Progenitor cell of endocrine pancreas (in vitro differentiated cells): ENCODE measurements around the gene CDRT4. TPM values are rescaled to one million over a fixed set of nuclear protein-coding genes. Genes with fewer than 3 reads are reported as not detected.

Experiments
- DNase-seq: peaks from one replicate; pipeline ENCODE4 v3.0.0; 2021; ENCODE audit warnings: low spot score; ENCODE audit not compliant: unreplicated experiment
- H3K27ac Mint-ChIP-seq: 2 replicates; pipeline ENCODE4 v1.8.0; 2021; ENCODE audit warnings: mild to moderate bottlenecking, moderate library complexity, mixed read lengths
- H3K27me3 Mint-ChIP-seq: 2 replicates; pipeline ENCODE4 v1.8.0; 2021; ENCODE audit warnings: mixed read lengths
- H3K36me3 Mint-ChIP-seq: 2 replicates; pipeline ENCODE4 v1.8.0; 2022; ENCODE audit warnings: mixed read lengths; ENCODE audit not compliant: insufficient read depth
- H3K4me1 Mint-ChIP-seq: 2 replicates; pipeline ENCODE4 v1.8.0; 2021; ENCODE audit warnings: low read depth, mixed read lengths
- H3K4me3 Mint-ChIP-seq: 2 replicates; pipeline ENCODE4 v1.8.0; 2021; ENCODE audit warnings: low read depth, mild to moderate bottlenecking, moderate library complexity, mixed read lengths
- H3K9me3 Mint-ChIP-seq: 2 replicates; pipeline ENCODE4 v1.8.0; 2021; ENCODE audit warnings: low read depth, mixed read lengths
- long read RNA-seq: library from polyadenylated mRNA; unstranded; transcript quantifications from one replicate; pipeline ENCODE4 v2.0.0, GENCODE V29; 2020
- total RNA-seq: library from RNA; stranded (reverse); gene quantifications from 2 replicates; pipeline ENCODE4 v1.2.1, GENCODE V29; 2021
- TF ChIP-seq, protein P1 (sequence below): fragments of 200-600 bp; sonication (generic); IDR thresholded peaks from one replicate; pipeline ENCODE4 v1.5.0; 2021; ENCODE audit warnings: antibody characterized with exemption, mild to moderate bottlenecking; ENCODE audit not compliant: unreplicated experiment

Gene CDRT4
- 17.6 and 27.0 TPM in 2 replicates for total RNA-seq
- long read RNA-seq, partial matches to known transcripts: 0 of 3 reads
- long read RNA-seq, other reads (novel, unspliced or antisense): 3 of 3 reads

DNA sequence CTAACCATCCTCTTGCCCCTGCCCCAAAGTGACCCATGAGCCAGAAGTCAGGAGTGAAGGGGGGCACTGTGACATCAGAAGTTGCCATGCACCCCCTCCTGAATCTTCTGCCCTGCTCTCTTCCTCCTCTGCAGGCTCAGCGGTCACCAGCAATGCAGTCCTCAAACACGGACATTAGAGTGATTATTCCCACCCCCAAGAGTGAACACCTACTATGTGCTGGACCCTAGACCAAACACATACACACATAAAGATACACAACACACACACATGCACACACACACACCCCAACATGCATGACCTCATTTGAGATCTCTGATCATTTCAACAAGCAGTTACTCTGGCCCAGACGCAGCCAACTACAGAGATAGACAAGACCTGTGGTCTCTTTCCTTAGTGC lies at the start of gene CDRT4:
TSS of gene CDRT4 (minus strand) at position 30 of the 400 bp plus-strand sequence. CDS start 27,383 bp downstream, outside the sequence.
- H3K9me3 Mint-ChIP-seq: no peaks in the 10 kb centered on the region
- H3K4me3 Mint-ChIP-seq: no peak within 1 kb of the TSS
- TF ChIP-seq, protein P1, sequence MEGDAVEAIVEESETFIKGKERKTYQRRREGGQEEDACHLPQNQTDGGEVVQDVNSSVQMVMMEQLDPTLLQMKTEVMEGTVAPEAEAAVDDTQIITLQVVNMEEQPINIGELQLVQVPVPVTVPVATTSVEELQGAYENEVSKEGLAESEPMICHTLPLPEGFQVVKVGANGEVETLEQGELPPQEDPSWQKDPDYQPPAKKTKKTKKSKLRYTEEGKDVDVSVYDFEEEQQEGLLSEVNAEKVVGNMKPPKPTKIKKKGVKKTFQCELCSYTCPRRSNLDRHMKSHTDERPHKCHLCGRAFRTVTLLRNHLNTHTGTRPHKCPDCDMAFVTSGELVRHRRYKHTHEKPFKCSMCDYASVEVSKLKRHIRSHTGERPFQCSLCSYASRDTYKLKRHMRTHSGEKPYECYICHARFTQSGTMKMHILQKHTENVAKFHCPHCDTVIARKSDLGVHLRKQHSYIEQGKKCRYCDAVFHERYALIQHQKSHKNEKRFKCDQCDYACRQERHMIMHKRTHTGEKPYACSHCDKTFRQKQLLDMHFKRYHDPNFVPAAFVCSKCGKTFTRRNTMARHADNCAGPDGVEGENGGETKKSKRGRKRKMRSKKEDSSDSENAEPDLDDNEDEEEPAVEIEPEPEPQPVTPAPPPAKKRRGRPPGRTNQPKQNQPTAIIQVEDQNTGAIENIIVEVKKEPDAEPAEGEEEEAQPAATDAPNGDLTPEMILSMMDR: no peak
- H3K4me1 Mint-ChIP-seq: peaks cover 5% of the 10 kb centered on the region
- peaks cover 6% of the 10 kb centered on the region for H3K36me3 Mint-ChIP-seq
- H3K27me3 Mint-ChIP-seq: no peaks in the 10 kb centered on the region
- peak within 1 kb of the TSS; percentile 69 for H3K27ac Mint-ChIP-seq
- no peak for DNase-seq

DNA sequence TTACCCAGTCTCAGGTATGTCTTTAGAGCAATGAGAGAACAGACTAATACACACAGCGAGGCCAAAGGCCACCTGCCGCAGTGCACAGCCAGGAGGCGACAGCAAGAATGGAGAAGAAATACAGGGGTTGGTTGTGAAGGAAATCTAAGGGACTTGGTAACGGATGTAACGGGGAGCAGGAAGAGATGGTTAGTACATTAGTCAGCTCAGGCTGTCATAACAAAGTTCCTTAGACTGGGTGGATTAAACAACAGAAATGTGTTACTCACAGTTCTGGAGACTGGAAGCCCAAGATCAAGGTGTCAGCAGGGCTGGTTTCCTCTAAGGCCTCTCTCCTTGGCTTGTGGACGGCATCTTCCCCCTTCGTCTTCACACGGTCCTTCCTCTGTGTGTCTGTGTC lies 48.7 kb upstream of the CDRT4 start:
- Mint-ChIP-seq H3K27me3 (no peaks in the 10 kb centered on the region), H3K9me3 (no peaks in the 10 kb centered on the region), H3K27ac (no peak overlapping the region), H3K36me3 (peaks cover 27% of the 10 kb centered on the region), H3K4me3 (no peak overlapping the region), H3K4me1 (peaks cover 12% of the 10 kb centered on the region)
- TF ChIP-seq, protein P1: no peak
- DNase-seq: no peak

DNA sequence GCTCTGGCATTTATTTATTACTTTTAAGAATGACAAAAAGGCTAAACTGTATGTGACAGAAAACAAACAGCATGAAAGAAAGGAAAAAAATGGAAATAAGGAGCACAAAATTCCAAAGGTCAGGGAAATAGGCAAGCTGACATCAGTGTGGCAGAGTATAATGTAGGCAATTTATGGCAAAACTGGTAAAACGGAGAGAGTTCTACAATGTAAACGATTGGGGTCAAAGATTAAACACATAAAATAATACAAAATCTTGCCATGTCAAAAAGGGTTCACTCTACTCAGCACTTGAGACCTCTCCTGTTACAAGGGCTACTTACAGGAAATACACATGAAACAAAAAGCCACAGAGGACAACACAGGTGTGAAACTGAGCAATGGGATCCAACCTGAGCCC lies 47.0 kb upstream of the CDRT4 start:
- H3K27ac Mint-ChIP-seq: no peak overlapping the region

DNA sequence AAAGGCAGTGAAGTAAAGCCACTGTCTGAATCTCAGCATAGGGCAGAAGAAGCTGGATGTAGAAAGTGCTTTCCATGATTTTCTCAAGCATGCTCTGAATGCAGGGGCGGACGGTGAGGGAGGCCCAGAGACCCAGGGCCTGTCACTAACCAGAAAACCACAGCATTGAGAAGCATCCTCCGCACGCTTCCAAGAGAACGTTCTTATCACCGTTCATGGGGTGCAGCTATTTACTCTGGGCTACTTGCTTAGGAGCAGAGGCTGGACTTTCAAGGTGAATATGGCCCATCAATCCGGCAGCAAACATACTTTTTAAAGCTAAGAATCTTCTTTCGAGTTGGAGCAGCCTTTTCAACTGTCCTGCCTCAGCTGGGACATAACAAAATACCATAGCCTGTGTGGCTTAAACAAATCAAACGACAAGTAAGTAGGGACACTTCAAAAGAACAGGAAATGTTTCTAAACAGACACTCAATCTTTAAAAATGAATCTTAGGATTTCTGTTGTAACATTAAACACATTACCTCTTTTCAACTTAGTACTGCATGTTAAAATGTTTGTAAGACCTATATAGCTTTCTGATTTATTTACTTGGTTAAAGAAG lies 46.5 kb upstream of the CDRT4 start:
- peaks cover 24% of the 10 kb centered on the region for H3K36me3 Mint-ChIP-seq
- TF ChIP-seq, protein P1: no peak
- no peak overlapping the region for H3K4me3 Mint-ChIP-seq
- DNase-seq: no peak
- H3K4me1 Mint-ChIP-seq: peaks cover 12% of the 10 kb centered on the region
- no peaks in the 10 kb centered on the region for H3K9me3 Mint-ChIP-seq
- no peaks in the 10 kb centered on the region for H3K27me3 Mint-ChIP-seq
- no peak overlapping the region for H3K27ac Mint-ChIP-seq

More for the DNA sequence above, 47.0 kb upstream of the CDRT4 start:
- H3K27me3 Mint-ChIP-seq: no peaks in the 10 kb centered on the region
- no peak overlapping the region for H3K4me3 Mint-ChIP-seq
- TF ChIP-seq, protein P1: no peak
- no peak for DNase-seq
- peaks cover 26% of the 10 kb centered on the region for H3K36me3 Mint-ChIP-seq
- H3K9me3 Mint-ChIP-seq: no peaks in the 10 kb centered on the region
- H3K4me1 Mint-ChIP-seq: peaks cover 12% of the 10 kb centered on the region

DNA sequence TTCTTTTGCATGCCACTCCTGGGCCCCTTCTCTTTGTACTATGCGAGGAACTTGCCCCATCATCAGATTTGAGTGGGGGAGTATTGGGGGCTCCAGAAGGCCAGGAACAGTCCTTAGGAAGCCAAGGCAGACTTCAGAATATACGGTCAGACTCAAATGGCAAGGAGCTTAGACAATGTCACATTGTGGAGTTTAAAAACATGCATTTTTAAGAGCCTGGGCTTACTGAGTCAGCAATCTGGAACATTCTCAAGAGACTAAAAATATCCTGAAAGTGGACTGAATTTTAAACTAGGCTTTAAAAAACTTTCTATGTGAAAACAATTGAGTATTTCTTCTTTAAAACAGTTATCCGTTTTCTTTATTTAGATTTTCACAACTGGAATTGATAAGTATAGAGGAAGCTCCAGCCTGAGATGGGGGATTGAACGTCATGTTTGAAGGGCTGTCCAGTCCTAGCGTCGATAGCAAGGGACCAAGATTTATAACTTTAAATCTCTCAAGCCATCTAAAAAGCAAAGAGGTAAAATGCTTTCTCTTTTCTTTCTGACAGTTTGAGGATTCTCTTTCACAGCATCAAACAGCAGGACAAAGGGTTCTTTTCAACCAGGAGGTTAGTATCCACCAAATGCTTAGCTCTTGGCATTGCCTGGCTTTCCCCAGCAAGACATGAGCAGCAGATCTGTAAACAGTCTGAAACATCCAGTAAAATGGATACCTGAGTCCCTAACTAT lies 45.8 kb upstream of the CDRT4 start:
- Mint-ChIP-seq H3K36me3 (peaks cover 26% of the 10 kb centered on the region), H3K4me1 (peaks cover 12% of the 10 kb centered on the region), H3K27ac (no peak overlapping the region), H3K9me3 (no peaks in the 10 kb centered on the region), H3K27me3 (no peaks in the 10 kb centered on the region), H3K4me3 (no peak overlapping the region)
- no peak for DNase-seq
- TF ChIP-seq, protein P1: no peak
